HepG2 (cell line): Measurements from ENCODE around the gene PRKAG1. TPM values are rescaled to one million over a fixed set of nuclear protein-coding genes. Genes with fewer than 3 reads are reported as not detected.

ENCODE experiments used
- ATAD3A ChIP-seq: sonication (generic); formaldehyde crosslinking; IDR thresholded peaks from 2 replicates; pipeline ENCODE4 v1.4.0; 2020; ENCODE audit warnings: missing genetic modification reagents
- CHD2 ChIP-seq: IDR thresholded peaks from 2 replicates; pipeline ENCODE4 v1.6.1; 2011; ENCODE audit warnings: low read depth, low read length, improper control_type of control experiment
- FOXJ3 ChIP-seq: sonication (generic); formaldehyde crosslinking; IDR thresholded peaks from 2 replicates; pipeline ENCODE4 v1.4.0; 2020; ENCODE audit warnings: missing genetic modification reagents, mild to moderate bottlenecking, borderline replicate concordance
- HNF4G ChIP-seq, 2 experiments: sonication (generic) in 1 of 2; formaldehyde crosslinking in 1 of 2; IDR thresholded peaks; 2 replicates each; pipeline versions ENCODE4 v1.4.0 to v1.6.1; 2011 to 2020; ENCODE audit warnings: borderline replicate concordance in 2 of 2, low read depth in 2 of 2, mild to moderate bottlenecking in 2 of 2, low read length in 1 of 2, missing genetic modification reagents in 1 of 2, moderate library complexity in 1 of 2
- MYNN ChIP-seq: sonication (generic); formaldehyde crosslinking; IDR thresholded peaks from 2 replicates; pipeline ENCODE4 v1.4.0; 2020; ENCODE audit warnings: mild to moderate bottlenecking, low read depth, missing genetic modification reagents
- NBN ChIP-seq: fragments of 450-650 bp; conservative IDR thresholded peaks from 2 replicates; pipeline ENCODE4 v1.6.1; 2017
- NFE2L2 ChIP-seq: fragments of 150-350 bp; IDR thresholded peaks from 2 replicates; pipeline ENCODE4 v1.6.1; 2014; ENCODE audit warnings: low read length
- PTBP1 ChIP-seq: fragments of 200-400 bp; formaldehyde crosslinking; IDR thresholded peaks from 2 replicates; pipeline ENCODE4 v1.6.1; 2018; ENCODE audit warnings: low read length, low read depth; ENCODE audit not compliant: poor library complexity, severe bottlenecking
- RBM39 ChIP-seq: fragments of 200-400 bp; formaldehyde crosslinking; IDR thresholded peaks from one replicate; pipeline ENCODE4 v1.6.1; 2018; ENCODE audit warnings: antibody characterized with exemption, mild to moderate bottlenecking, low read depth, low read length; ENCODE audit not compliant: poor library complexity, severe bottlenecking
- XBP1 ChIP-seq: sonication (generic); formaldehyde crosslinking; IDR thresholded peaks from 2 replicates; pipeline ENCODE4 v1.5.0; 2020; ENCODE audit warnings: missing genetic modification reagents
- YEATS2 ChIP-seq: sonication (generic); formaldehyde crosslinking; IDR thresholded peaks from 2 replicates; pipeline ENCODE4 v1.4.0; 2020; ENCODE audit warnings: missing genetic modification reagents, borderline replicate concordance
- ZC3H4 ChIP-seq: sonication (generic); formaldehyde crosslinking; IDR thresholded peaks from 2 replicates; pipeline ENCODE4 v1.4.0; 2020; ENCODE audit warnings: missing genetic modification reagents, borderline replicate concordance
- ZNF225 ChIP-seq: sonication (generic); formaldehyde crosslinking; IDR thresholded peaks from 2 replicates; pipeline ENCODE4 v1.4.0; 2020; ENCODE audit warnings: mild to moderate bottlenecking, missing genetic modification reagents
- ZNF441 ChIP-seq: sonication (generic); formaldehyde crosslinking; IDR thresholded peaks from 2 replicates; pipeline ENCODE4 v1.7.0; 2021; ENCODE audit warnings: missing genetic modification reagents, borderline replicate concordance
- ZNF501 ChIP-seq: sonication (generic); formaldehyde crosslinking; IDR thresholded peaks from 2 replicates; pipeline ENCODE4 v1.5.1; 2020; ENCODE audit warnings: mild to moderate bottlenecking, moderate library complexity, missing genetic modification reagents
- ZNF619 ChIP-seq: sonication (generic); formaldehyde crosslinking; IDR thresholded peaks from 2 replicates; pipeline ENCODE4 v1.4.0; 2020; ENCODE audit warnings: mild to moderate bottlenecking, missing genetic modification reagents
- polyA plus RNA-seq, 8 experiments: library from polyadenylated mRNA; depleted of rRNA in 3 of 8; stranded (reverse) in 7 of 8; unstranded in 1 of 8; fragments of >200 nt; fragmentation: Illumina TruSeq in 4 of 8; extraction: Trizol in 4 of 8; gene quantifications; 2 replicates each; pipeline versions ENCODE4 v1.2.1 to v1.2.3, GENCODE V29; 2011 to 2016; ENCODE audit warnings: low read depth in 4 of 8, missing spikeins in 1 of 8, mixed read lengths in 1 of 8; ENCODE audit not compliant: insufficient read depth in 1 of 8
- total RNA-seq, 5 experiments: library from RNA; depleted of rRNA; stranded (reverse); fragments of >200 nt; fragmentation: Illumina TruSeq; extraction: Trizol; gene quantifications; 2 replicates each; pipeline ENCODE4 v1.2.3, GENCODE V29; 2016; ENCODE audit warnings: low read depth in 1 of 5
- TF ChIP-seq, protein P1 (sequence below): sonication (generic); formaldehyde crosslinking; IDR thresholded peaks from 2 replicates; pipeline ENCODE4 v1.4.0; 2020; ENCODE audit warnings: missing genetic modification reagents
- TF ChIP-seq, protein P2 (sequence below): IDR thresholded peaks from 2 replicates; pipeline ENCODE4 v1.6.1; 2016; ENCODE audit warnings: control low read depth
- TF ChIP-seq, protein P3 (sequence below): sonication (generic); formaldehyde crosslinking; IDR thresholded peaks from 2 replicates; pipeline ENCODE4 v1.8.0; 2022; ENCODE audit warnings: mild to moderate bottlenecking, missing genetic modification reagents, moderate library complexity
- TF ChIP-seq, protein P4 (sequence below): sonication (generic); formaldehyde crosslinking; conservative IDR thresholded peaks from 2 replicates; pipeline ENCODE4 v1.8.0; 2022; ENCODE audit warnings: low read depth, missing genetic modification reagents
- TF ChIP-seq, protein P5 (sequence below): sonication (generic); formaldehyde crosslinking; conservative IDR thresholded peaks from 2 replicates; pipeline ENCODE4 v1.4.0; 2020; ENCODE audit warnings: missing genetic modification reagents

PRKAG1 gene
- total and polyA plus RNA-seq, 2 of the 13 experiments (the other 11 are each of a cell fraction or from before 2014, with no cell fraction given) = 26.1 to 32.8 TPM

DNA sequence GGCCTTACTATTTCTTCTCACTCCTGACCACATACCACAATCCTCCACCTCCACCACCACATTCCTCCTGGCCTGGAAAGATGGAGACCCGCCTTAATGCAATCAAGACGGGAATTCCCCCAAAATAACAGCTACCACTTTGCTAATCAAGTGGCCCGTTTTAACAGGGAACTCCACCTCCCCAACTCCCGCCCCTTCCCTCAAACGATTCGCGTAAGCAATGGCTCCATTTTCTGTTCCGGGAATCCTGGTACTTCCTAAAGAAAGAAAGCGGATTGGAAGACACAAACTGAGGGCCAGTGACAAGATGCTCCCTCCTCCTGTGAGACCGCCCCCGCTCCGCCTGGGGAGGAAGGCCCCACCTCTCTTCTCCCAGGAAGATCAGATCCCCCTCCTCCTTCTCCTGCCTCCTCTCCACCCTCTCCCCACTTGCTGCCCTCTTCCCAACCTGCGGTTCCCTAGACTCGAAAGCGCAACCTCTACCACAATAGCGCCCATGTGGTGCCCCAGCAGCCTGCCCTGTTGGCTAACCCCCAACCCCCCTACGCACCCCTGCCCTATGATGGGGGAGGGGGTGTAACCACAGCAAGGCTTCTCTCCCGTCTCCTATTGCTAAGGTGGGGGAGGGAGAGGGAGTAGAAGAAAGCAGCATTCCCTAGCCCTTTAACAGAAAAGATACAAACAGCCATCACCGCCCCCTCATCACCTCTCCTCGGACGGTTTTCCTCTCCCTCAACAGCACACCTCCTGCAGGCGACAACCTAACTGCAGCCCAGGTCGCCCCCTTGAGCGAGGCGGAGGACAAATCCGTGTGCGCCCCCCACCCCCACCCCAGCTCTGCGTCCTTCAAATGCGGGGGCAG, 62.1 kb downstream of the PRKAG1 start (continued):
- TF ChIP-seq, protein P1, sequence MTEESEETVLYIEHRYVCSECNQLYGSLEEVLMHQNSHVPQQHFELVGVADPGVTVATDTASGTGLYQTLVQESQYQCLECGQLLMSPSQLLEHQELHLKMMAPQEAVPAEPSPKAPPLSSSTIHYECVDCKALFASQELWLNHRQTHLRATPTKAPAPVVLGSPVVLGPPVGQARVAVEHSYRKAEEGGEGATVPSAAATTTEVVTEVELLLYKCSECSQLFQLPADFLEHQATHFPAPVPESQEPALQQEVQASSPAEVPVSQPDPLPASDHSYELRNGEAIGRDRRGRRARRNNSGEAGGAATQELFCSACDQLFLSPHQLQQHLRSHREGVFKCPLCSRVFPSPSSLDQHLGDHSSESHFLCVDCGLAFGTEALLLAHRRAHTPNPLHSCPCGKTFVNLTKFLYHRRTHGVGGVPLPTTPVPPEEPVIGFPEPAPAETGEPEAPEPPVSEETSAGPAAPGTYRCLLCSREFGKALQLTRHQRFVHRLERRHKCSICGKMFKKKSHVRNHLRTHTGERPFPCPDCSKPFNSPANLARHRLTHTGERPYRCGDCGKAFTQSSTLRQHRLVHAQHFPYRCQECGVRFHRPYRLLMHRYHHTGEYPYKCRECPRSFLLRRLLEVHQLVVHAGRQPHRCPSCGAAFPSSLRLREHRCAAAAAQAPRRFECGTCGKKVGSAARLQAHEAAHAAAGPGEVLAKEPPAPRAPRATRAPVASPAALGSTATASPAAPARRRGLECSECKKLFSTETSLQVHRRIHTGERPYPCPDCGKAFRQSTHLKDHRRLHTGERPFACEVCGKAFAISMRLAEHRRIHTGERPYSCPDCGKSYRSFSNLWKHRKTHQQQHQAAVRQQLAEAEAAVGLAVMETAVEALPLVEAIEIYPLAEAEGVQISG = no peak
- TF ChIP-seq RBM39 (no peak), ZNF619 (CRISPR knock-in tag) (no peak), FOXJ3 (CRISPR knock-in tag) (no peak), ATAD3A (CRISPR knock-in tag) (no peak), ZC3H4 (CRISPR knock-in tag) (no peak), ZNF441 (CRISPR knock-in tag) (no peak), CHD2 (no peak), MYNN (CRISPR knock-in tag) (no peak), YEATS2 (CRISPR knock-in tag) (peak; percentile 15; the same call in 1 of the 2 replicates), NFE2L2 (no peak), NBN (no peak), ZNF501 (CRISPR knock-in tag) (no peak), HNF4G (IDR thresholded peaks at IDR 0.05; ENCODE audit: borderline replicate concordance, low read depth, low read length) (no peak), HNF4G (CRISPR knock-in tag; IDR thresholded peaks at IDR 0.05; ENCODE audit: borderline replicate concordance, low read depth) (no peak), ZNF225 (CRISPR knock-in tag) (no peak), PTBP1 (no peak), XBP1 (CRISPR knock-in tag) (no peak)
- TF ChIP-seq, protein P2, sequence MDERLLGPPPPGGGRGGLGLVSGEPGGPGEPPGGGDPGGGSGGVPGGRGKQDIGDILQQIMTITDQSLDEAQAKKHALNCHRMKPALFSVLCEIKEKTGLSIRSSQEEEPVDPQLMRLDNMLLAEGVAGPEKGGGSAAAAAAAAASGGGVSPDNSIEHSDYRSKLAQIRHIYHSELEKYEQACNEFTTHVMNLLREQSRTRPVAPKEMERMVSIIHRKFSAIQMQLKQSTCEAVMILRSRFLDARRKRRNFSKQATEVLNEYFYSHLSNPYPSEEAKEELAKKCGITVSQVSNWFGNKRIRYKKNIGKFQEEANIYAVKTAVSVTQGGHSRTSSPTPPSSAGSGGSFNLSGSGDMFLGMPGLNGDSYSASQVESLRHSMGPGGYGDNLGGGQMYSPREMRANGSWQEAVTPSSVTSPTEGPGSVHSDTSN (CRISPR knock-in tag) = no peak
- TF ChIP-seq, protein P3, sequence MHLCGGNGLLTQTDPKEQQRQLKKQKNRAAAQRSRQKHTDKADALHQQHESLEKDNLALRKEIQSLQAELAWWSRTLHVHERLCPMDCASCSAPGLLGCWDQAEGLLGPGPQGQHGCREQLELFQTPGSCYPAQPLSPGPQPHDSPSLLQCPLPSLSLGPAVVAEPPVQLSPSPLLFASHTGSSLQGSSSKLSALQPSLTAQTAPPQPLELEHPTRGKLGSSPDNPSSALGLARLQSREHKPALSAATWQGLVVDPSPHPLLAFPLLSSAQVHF (CRISPR knock-in tag) = no peak
- TF ChIP-seq, protein P4, sequence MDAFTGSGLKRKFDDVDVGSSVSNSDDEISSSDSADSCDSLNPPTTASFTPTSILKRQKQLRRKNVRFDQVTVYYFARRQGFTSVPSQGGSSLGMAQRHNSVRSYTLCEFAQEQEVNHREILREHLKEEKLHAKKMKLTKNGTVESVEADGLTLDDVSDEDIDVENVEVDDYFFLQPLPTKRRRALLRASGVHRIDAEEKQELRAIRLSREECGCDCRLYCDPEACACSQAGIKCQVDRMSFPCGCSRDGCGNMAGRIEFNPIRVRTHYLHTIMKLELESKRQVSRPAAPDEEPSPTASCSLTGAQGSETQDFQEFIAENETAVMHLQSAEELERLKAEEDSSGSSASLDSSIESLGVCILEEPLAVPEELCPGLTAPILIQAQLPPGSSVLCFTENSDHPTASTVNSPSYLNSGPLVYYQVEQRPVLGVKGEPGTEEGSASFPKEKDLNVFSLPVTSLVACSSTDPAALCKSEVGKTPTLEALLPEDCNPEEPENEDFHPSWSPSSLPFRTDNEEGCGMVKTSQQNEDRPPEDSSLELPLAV = no peak
- TF ChIP-seq, protein P5, sequence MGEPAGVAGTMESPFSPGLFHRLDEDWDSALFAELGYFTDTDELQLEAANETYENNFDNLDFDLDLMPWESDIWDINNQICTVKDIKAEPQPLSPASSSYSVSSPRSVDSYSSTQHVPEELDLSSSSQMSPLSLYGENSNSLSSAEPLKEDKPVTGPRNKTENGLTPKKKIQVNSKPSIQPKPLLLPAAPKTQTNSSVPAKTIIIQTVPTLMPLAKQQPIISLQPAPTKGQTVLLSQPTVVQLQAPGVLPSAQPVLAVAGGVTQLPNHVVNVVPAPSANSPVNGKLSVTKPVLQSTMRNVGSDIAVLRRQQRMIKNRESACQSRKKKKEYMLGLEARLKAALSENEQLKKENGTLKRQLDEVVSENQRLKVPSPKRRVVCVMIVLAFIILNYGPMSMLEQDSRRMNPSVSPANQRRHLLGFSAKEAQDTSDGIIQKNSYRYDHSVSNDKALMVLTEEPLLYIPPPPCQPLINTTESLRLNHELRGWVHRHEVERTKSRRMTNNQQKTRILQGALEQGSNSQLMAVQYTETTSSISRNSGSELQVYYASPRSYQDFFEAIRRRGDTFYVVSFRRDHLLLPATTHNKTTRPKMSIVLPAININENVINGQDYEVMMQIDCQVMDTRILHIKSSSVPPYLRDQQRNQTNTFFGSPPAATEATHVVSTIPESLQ (CRISPR knock-in tag) = no peak
